ENCODE measurements around the gene EPHA7. TPM values are rescaled to one million over a fixed set of nuclear protein-coding genes. Genes with fewer than 3 reads are reported as not detected.

The EPHA7 gene
- total and polyA plus RNA-seq, 7 donors = 0.01 to 0.75 (median 0.10) TPM

GRCh38 chr6:93391965-93392364 is 27.4 kb downstream of the EPHA7 start:
- Histone ChIP-seq H3K4me3 (no peak overlapping the region), H3K27ac (no peak overlapping the region), H3K9me3 (no peaks in the 10 kb centered on the region), H3K36me3 (ENCODE audit: insufficient read depth in 1 of 2, low read depth in 1 of 2) (no peaks in the 10 kb centered on the region), H3K4me1 (no peaks in the 10 kb centered on the region), H3K27me3 (ENCODE audit: insufficient read depth in 3 of 3, low read length in 2 of 3) (no peaks in the 10 kb centered on the region)
- ATAC-seq (no peak), DNase-seq (no peak)
- WGBS, 3 donors = 79 to 82% (median 81%) methylated on average over 5 of the region's 5 CpGs
- intact Hi-C loops (cut with DNase I) = no loop called here
- no peak for TF ChIP-seq CTCF (IDR thresholded peaks at IDR 0.05)

DNA sequence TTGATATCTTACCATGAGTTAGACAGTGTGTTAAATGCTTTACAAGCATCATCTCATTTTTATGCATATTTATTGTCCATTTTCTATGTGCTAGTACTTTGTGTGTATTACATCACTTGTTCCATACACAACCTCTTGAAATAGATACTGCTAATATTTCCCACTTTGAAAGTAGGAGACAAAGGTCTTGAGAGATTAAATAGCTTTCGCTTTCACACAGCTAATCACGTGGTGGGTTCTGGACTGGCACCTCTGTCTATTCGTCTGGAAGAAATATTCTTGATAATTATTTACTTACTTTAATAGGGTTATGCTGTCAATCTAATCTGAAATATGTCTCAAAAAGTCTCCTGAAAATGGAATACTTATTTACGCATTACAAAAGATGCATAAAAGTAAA is 30.2 kb downstream of the EPHA7 start:
- no peaks in the 10 kb centered on the region for H3K27me3 ChIP-seq (ENCODE audit: insufficient read depth in 3 of 3, low read length in 2 of 3)
- H3K4me1 ChIP-seq = no peaks in the 10 kb centered on the region
- no peaks in the 10 kb centered on the region for H3K9me3 ChIP-seq
- H3K27ac ChIP-seq = no peak overlapping the region
- H3K4me3 ChIP-seq = no peak overlapping the region
- no peaks in the 10 kb centered on the region for H3K36me3 ChIP-seq (ENCODE audit: insufficient read depth in 1 of 2, low read depth in 1 of 2)
- ATAC-seq = no peak
- no peak for DNase-seq
- WGBS, 3 donors = 71 to 82% (median 73%) methylated on average over 4 of the region's 4 CpGs
- intact Hi-C loops (cut with DNase I) = no loop called here
- TF ChIP-seq CTCF (IDR thresholded peaks at IDR 0.05) = no peak

- no peak for ATAC-seq
- intact Hi-C loops (cut with DNase I) = no loop called here
- 89 to 97% (median 89%) methylated on average over 1 of the region's 1 CpG for WGBS, 3 donors
- Histone ChIP-seq H3K27ac (no peak overlapping the region), H3K36me3 (ENCODE audit: insufficient read depth in 1 of 2, low read depth in 1 of 2) (no peaks in the 10 kb centered on the region), H3K9me3 (no peaks in the 10 kb centered on the region), H3K27me3 (ENCODE audit: insufficient read depth in 3 of 3, low read length in 2 of 3) (no peaks in the 10 kb centered on the region), H3K4me3 (no peak overlapping the region), H3K4me1 (no peaks in the 10 kb centered on the region)
- TF ChIP-seq CTCF (IDR thresholded peaks at IDR 0.05) = no peak
- DNase-seq = no peak
Observed at GRCh38 chr6:93388070-93388469, 31.3 kb downstream of the EPHA7 start.

DNA sequence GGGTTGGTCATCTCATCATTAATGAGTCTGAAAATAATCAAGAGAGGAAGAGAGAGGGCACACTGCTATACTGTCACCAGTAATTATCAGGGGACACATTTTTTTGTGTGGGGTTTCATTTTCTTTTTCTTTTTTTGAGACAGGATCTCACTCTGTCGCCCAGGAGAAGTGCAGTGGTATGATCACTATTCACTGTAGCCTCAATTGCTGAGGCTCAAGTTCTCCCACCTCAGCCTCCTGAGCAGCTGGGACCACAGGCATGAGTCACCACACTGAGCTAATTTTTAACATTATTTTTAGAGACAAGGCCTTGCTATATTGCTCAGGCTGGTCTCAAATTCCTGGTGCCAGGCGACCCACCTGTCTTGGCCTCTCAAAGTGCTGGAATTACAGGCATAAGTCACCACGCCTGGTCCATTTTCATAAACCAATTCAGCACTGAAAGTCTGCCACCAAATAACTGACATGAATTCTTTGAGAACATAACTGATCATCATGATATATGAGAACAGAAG is 43.3 kb downstream of the EPHA7 start:
- intact Hi-C loops (cut with DNase I) = no loop called here
- DNase-seq (no peak), ATAC-seq (no peak)
- WGBS, 3 donors = 53 to 75% (median 61%) methylated on average over 3 of the region's 3 CpGs
- Histone ChIP-seq H3K9me3 (no peaks in the 10 kb centered on the region), H3K27me3 (ENCODE audit: insufficient read depth in 3 of 3, low read length in 2 of 3) (no peaks in the 10 kb centered on the region), H3K27ac (no peak overlapping the region), H3K4me1 (no peaks in the 10 kb centered on the region), H3K36me3 (ENCODE audit: insufficient read depth in 1 of 2, low read depth in 1 of 2) (no peaks in the 10 kb centered on the region), H3K4me3 (no peak overlapping the region)
- TF ChIP-seq CTCF (IDR thresholded peaks at IDR 0.05) = no peak

DNA sequence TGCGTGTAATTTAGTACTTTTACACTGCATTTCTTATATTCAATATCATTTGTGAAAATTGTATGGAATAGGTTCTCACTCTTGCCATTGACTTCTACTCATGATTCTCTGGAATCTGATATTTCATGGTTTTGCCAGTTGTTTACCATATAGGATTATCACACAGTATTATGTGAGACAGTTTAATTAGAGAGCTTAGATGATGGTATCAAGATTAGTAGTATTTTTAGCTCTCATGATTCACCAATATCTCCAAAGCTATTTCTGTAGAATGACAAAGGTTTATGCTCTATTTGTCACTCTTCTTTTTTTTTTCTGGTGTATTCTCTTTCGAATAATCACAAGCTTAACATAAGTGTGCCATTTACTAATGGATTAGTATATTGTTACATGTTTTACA is 45.9 kb downstream of the EPHA7 start:
- Histone ChIP-seq H3K27me3 (ENCODE audit: insufficient read depth in 3 of 3, low read length in 2 of 3) (no peaks in the 10 kb centered on the region), H3K4me3 (no peak overlapping the region), H3K4me1 (no peaks in the 10 kb centered on the region), H3K27ac (no peak overlapping the region), H3K9me3 (no peaks in the 10 kb centered on the region), H3K36me3 (ENCODE audit: insufficient read depth in 1 of 2, low read depth in 1 of 2) (no peaks in the 10 kb centered on the region)
- no peak for DNase-seq
- intact Hi-C loops (cut with DNase I) = no loop called here
- no peak for ATAC-seq
- 77 to 89% (median 80%) methylated on average over 2 of the region's 2 CpGs for WGBS, 3 donors
- TF ChIP-seq CTCF (IDR thresholded peaks at IDR 0.05) = no peak
